ENCODE results near the gene UTP3. TPM values are rescaled to one million over a fixed set of nuclear protein-coding genes. Genes with fewer than 3 reads are reported as not detected.
A peak's percentile ranks its signal among the peaks of the same experiment; 100 is the strongest.
"Not testable (repeated sequence)": the region's sequence is repeated elsewhere in the genome, so short reads cannot be mapped to it uniquely, and the experiment has no call there.

The UTP3 gene, protein sequence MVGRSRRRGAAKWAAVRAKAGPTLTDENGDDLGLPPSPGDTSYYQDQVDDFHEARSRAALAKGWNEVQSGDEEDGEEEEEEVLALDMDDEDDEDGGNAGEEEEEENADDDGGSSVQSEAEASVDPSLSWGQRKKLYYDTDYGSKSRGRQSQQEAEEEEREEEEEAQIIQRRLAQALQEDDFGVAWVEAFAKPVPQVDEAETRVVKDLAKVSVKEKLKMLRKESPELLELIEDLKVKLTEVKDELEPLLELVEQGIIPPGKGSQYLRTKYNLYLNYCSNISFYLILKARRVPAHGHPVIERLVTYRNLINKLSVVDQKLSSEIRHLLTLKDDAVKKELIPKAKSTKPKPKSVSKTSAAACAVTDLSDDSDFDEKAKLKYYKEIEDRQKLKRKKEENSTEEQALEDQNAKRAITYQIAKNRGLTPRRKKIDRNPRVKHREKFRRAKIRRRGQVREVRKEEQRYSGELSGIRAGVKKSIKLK
- 28.6 TPM for total RNA-seq (ENCODE audit: unreplicated experiment)
- long read RNA-seq, partial matches to known transcripts, result 0 of 3 reads
- long read RNA-seq, other reads (novel, unspliced or antisense), result 0 of 3 reads

DNA sequence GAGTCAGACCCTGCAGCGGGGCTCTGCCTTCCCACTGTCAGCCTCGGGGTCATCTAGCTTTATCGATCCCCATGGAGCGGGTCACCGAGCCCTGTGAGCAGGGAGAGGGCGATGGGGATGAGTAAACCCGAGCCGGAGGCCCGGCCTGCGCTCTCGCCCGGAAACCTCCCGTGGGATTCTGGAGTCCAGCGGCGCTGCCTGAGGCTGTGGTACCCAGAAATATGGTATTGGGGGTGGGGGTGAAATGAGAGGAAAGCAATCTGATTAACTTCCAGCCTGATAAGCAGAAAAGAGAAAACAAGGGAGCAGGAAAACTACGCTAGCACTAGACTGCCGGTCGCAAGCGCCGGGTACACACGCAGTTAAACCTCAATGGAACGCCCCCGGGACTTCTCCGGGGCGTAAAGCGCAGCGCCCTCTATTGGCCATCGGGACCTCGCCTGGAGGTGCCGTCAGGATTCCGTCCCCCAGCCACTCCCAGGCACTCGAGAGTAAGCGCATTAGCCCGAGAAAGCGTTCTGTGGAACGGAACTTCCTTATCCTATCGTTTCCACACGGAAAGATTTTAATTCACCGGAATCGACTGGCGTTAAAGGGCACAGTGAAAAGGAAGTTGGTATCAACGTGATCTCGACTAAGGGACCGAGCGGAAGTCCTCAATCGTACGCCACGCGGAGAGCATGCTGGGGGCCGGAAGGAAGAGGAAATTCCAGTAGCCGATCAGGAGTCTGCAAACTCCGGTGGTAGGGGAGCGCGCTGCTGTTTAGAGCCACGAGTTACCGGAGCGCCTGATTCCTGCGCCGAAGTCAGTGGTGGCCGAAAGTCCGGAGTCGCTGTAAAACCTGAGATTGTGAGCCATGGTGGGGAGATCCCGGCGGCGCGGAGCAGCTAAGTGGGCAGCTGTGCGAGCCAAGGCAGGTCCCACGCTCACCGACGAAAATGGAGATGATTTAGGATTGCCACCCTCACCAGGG lies at the start of gene UTP3:
Gene UTP3 (plus strand): TSS at position 712 of the 974 bp plus-strand sequence. CDS start 146 bp downstream, at position 858.
- TF ChIP-seq, protein P1, sequence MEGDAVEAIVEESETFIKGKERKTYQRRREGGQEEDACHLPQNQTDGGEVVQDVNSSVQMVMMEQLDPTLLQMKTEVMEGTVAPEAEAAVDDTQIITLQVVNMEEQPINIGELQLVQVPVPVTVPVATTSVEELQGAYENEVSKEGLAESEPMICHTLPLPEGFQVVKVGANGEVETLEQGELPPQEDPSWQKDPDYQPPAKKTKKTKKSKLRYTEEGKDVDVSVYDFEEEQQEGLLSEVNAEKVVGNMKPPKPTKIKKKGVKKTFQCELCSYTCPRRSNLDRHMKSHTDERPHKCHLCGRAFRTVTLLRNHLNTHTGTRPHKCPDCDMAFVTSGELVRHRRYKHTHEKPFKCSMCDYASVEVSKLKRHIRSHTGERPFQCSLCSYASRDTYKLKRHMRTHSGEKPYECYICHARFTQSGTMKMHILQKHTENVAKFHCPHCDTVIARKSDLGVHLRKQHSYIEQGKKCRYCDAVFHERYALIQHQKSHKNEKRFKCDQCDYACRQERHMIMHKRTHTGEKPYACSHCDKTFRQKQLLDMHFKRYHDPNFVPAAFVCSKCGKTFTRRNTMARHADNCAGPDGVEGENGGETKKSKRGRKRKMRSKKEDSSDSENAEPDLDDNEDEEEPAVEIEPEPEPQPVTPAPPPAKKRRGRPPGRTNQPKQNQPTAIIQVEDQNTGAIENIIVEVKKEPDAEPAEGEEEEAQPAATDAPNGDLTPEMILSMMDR (IDR thresholded peaks at IDR 0.05; ENCODE audit: unreplicated experiment), result peak; percentile 86
- H3K27me3 Mint-ChIP-seq (ENCODE audit: unreplicated experiment), result peaks cover 12% of the 10 kb centered on the region
- H3K36me3 Mint-ChIP-seq (ENCODE audit: low read depth, unreplicated experiment), result no peaks in the 10 kb centered on the region
- peaks cover 24% of the 10 kb centered on the region for H3K4me1 Mint-ChIP-seq (ENCODE audit: unreplicated experiment)
- peak within 1 kb of the TSS; percentile 99 for H3K4me3 Mint-ChIP-seq (ENCODE audit: unreplicated experiment)
- no peaks in the 10 kb centered on the region for H3K9me3 Mint-ChIP-seq (ENCODE audit: unreplicated experiment)
- H3K27ac Mint-ChIP-seq (ENCODE audit: unreplicated experiment), result peak within 1 kb of the TSS; percentile 97
- peak; percentile 97 for DNase-seq (ENCODE audit: low spot score)

DNA sequence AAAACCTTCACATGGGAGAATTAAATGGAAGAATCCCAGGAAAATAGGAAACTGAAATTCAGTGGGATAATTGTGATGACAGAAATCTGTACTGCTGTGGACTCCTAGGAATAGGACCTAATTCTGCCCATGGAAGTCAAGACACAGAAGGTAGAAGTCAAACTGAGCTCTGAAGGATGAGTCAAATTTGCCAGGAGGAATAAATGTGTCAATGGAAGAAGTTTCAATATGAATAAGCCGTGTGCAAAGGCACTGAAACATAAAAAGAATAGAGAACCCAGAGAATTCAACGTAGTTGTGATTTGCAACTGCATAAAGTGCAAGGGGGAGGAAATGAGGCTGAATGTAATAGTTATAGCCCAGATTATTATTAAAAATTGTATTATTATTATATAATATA lies 48.1 kb upstream of the UTP3 start:
- no peak for DNase-seq (ENCODE audit: low spot score)
- no peaks in the 10 kb centered on the region for H3K36me3 Mint-ChIP-seq (ENCODE audit: low read depth, unreplicated experiment)
- H3K9me3 Mint-ChIP-seq (ENCODE audit: unreplicated experiment), result no peaks in the 10 kb centered on the region
- H3K27me3 Mint-ChIP-seq (ENCODE audit: unreplicated experiment), result no peaks in the 10 kb centered on the region
- TF ChIP-seq, protein P1 (IDR thresholded peaks at IDR 0.05; ENCODE audit: unreplicated experiment), result no peak
- peaks cover 15% of the 10 kb centered on the region for H3K4me1 Mint-ChIP-seq (ENCODE audit: unreplicated experiment)
- no peak overlapping the region for H3K27ac Mint-ChIP-seq (ENCODE audit: unreplicated experiment)
- no peak overlapping the region for H3K4me3 Mint-ChIP-seq (ENCODE audit: unreplicated experiment)

DNA sequence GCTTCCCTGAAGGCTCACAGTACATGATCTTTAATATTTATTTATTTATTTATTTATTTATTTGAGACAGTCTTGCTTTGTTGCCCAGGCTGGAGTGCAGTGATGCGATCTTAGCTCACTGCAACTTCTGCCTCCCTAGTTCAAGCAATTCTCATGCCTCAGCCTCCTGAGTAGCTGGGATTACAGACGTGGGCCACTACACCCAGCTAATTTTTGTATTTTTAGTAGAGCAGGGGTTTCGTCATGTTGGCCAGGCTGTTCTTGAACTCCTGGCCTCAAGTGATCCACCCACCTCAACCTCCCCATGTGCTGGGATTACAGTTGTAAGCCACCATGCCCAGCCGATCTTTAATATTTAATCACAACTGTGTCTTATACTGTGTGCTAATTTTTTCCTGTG lies 37.6 kb upstream of the UTP3 start:
- H3K27me3 Mint-ChIP-seq (ENCODE audit: unreplicated experiment); H3K36me3 Mint-ChIP-seq (ENCODE audit: low read depth, unreplicated experiment); DNase-seq (ENCODE audit: low spot score); H3K27ac Mint-ChIP-seq (ENCODE audit: unreplicated experiment); H3K4me1 Mint-ChIP-seq (ENCODE audit: unreplicated experiment); H3K4me3 Mint-ChIP-seq (ENCODE audit: unreplicated experiment); H3K9me3 Mint-ChIP-seq (ENCODE audit: unreplicated experiment): not testable (repeated sequence)

DNA sequence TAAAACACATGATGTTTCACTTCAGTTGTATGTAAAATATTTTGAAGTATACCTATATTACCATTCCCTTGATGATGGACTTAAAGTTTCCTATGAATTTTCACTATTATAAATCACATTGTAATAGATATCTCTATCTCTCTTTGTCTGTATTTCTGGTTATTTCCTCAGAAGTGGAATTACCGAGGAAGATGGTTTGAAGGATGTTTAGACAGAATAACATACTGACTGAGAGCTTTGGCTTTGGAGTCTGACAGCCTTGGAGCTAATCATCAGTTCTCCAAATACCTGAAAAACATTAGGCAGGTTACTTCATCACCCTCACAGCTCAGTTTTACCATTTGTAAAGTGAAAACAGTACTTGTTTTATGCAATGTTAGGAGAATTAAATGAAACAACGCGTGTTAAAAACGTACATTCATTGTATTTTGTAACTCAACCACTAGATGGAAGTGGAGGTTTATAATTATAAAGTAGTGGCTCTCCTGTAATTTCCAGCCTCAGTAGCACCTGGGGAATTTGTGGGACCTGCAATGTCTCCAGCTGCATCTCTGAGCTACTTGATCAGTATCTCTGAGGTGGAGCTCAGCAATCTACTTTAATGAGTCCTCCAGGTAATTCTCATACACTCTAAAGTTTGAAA lies 36.3 kb upstream of the UTP3 start:
- Mint-ChIP-seq H3K9me3 (ENCODE audit: unreplicated experiment) (no peaks in the 10 kb centered on the region), H3K36me3 (ENCODE audit: low read depth, unreplicated experiment) (no peaks in the 10 kb centered on the region), H3K27ac (ENCODE audit: unreplicated experiment) (no peak overlapping the region), H3K27me3 (ENCODE audit: unreplicated experiment) (no peaks in the 10 kb centered on the region), H3K4me1 (ENCODE audit: unreplicated experiment) (peaks cover 2% of the 10 kb centered on the region), H3K4me3 (ENCODE audit: unreplicated experiment) (no peak overlapping the region)
- DNase-seq (ENCODE audit: low spot score), result no peak
- TF ChIP-seq, protein P1 (IDR thresholded peaks at IDR 0.05; ENCODE audit: unreplicated experiment), result peak; percentile 58

DNA sequence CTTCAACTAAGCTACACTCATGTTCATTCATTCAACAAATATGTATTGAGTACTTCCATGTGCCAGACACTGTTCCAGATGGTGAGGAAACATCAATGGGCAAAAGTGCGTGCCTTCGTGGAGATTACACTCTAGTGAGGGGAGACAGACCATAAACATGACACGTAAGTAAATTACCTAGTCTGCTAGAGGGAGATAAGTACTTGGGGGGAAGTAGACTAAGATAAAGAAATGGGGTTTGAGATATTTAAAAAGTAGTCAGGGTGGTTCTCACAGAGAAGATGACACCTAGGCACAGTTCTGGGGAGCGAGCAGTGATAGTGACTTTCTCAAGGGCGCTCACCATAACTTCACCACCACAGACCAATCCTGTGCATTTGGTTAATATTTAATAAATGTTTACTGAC lies 33.7 kb upstream of the UTP3 start:
- no peaks in the 10 kb centered on the region for H3K36me3 Mint-ChIP-seq (ENCODE audit: low read depth, unreplicated experiment)
- no peaks in the 10 kb centered on the region for H3K9me3 Mint-ChIP-seq (ENCODE audit: unreplicated experiment)
- H3K4me3 Mint-ChIP-seq (ENCODE audit: unreplicated experiment), result no peak overlapping the region
- TF ChIP-seq, protein P1 (IDR thresholded peaks at IDR 0.05; ENCODE audit: unreplicated experiment), result no peak
- no peak overlapping the region for H3K27ac Mint-ChIP-seq (ENCODE audit: unreplicated experiment)
- H3K27me3 Mint-ChIP-seq (ENCODE audit: unreplicated experiment), result no peaks in the 10 kb centered on the region
- H3K4me1 Mint-ChIP-seq (ENCODE audit: unreplicated experiment), result peaks cover 7% of the 10 kb centered on the region
- no peak for DNase-seq (ENCODE audit: low spot score)
